A673 (cell line): ENCODE data around the gene NEGR1. TPM values are rescaled to one million over a fixed set of nuclear protein-coding genes. Genes with fewer than 3 reads are reported as not detected.

Experiments
- BruUV-seq: library from RNA; stranded (reverse); fragments of 400-500 nt; replicated peaks from 2 replicates; lab custom pipeline; 2021; lab: Mats Ljungman, UMichigan
- CTCF ChIA-PET: fragments of 300-600 bp; sonication (Branson Sonifier 250); formaldehyde crosslinking; loops from one replicate; lab custom pipeline; 2022; ENCODE audit warnings: antibody characterized with exemption; lab: Charles Lee
- POLR2A ChIA-PET: fragments of 300-600 bp; sonication (Branson Sonifier 250); formaldehyde crosslinking; loops from one replicate; lab custom pipeline; 2022; ENCODE audit warnings: antibody characterized with exemption; ENCODE audit not compliant: low non-redundant PET; lab: Charles Lee
- DNase-seq: peaks from one replicate; pipeline ENCODE4 v3.0.0-alpha.2; 2015; ENCODE audit warnings: low spot score
- H3K27ac ChIP-seq: fragments of 200-600 bp; sonication (generic); 2 replicates; pipeline ENCODE4 v1.5.1; 2016; ENCODE audit warnings: mixed run types, low read depth, mild to moderate bottlenecking, mixed read lengths, antibody characterized with exemption, low read length; ENCODE audit not compliant: poor library complexity, severe bottlenecking
- H3K27me3 ChIP-seq: fragments of 200-600 bp; sonication (generic); replicated peaks from 2 replicates; pipeline ENCODE4 v1.6.1; 2017; ENCODE audit warnings: mixed run types, low read depth, mild to moderate bottlenecking, mixed read lengths, antibody characterized with exemption, low read length; ENCODE audit not compliant: insufficient read depth, poor library complexity
- H3K36me3 ChIP-seq: fragments of 200-600 bp; sonication (generic); 2 replicates; pipeline ENCODE4 v1.6.1; 2016; ENCODE audit warnings: mixed run types, mild to moderate bottlenecking, mixed read lengths, antibody characterized with exemption, low read length; ENCODE audit not compliant: insufficient read depth, poor library complexity, severe bottlenecking
- H3K4me1 ChIP-seq: fragments of 200-600 bp; sonication (generic); 2 replicates; pipeline ENCODE4 v1.6.1; 2017; ENCODE audit warnings: mixed run types, mild to moderate bottlenecking, mixed read lengths, antibody characterized with exemption, low read length; ENCODE audit not compliant: insufficient read depth, poor library complexity, severe bottlenecking
- H3K4me3 ChIP-seq: fragments of 200-600 bp; sonication (generic); 2 replicates; pipeline ENCODE4 v1.5.1; 2016; ENCODE audit warnings: low read depth, mixed run types, mild to moderate bottlenecking, mixed read lengths, low read length; ENCODE audit not compliant: poor library complexity, severe bottlenecking
- H3K9me3 ChIP-seq: fragments of 200-600 bp; sonication (generic); 2 replicates; pipeline ENCODE4 v1.6.1; 2016; ENCODE audit warnings: mixed run types, low read depth, mild to moderate bottlenecking, mixed read lengths, antibody characterized with exemption, low read length; ENCODE audit not compliant: poor library complexity, severe bottlenecking
- EZH2 ChIP-seq: fragments of 200-600 bp; sonication (generic); IDR thresholded peaks from 2 replicates; pipeline ENCODE4 v1.6.1; 2017; ENCODE audit warnings: borderline replicate concordance, low read depth, mild to moderate bottlenecking, mixed read lengths, antibody characterized with exemption, low read length; ENCODE audit not compliant: poor library complexity, severe bottlenecking
- intact Hi-C: fragments of 100-400 bp; cut with micrococcal nuclease; formaldehyde crosslinking; loops from one replicate; pipeline ENCODE4 v1.10.0; 2022; ENCODE audit not compliant: unreplicated experiment
- total RNA-seq: library from RNA; stranded (reverse); gene quantifications from 2 replicates; pipeline ENCODE4 v1.2.3, GENCODE V29; 2021
- TF ChIP-seq, protein P1 (sequence below): fragments of 300-800, 200-600 bp; sonication (generic); conservative IDR thresholded peaks from 2 replicates; pipeline ENCODE4 v1.5.1; 2017; ENCODE audit warnings: low read depth, mild to moderate bottlenecking, antibody characterized with exemption, low read length, moderate library complexity, mixed read lengths

The NEGR1 gene
- total RNA-seq, 1 experiment from 2014 or later, result 7.6 TPM

GRCh38 chr1:71695821-71696220 lies 586.5 kb downstream of the NEGR1 start:
- Histone ChIP-seq H3K27me3 (no peaks in the 10 kb centered on the region), H3K36me3 (no peaks in the 10 kb centered on the region), H3K9me3 (no peaks in the 10 kb centered on the region), H3K4me1 (no peaks in the 10 kb centered on the region), H3K4me3 (no peak overlapping the region), H3K27ac (no peak overlapping the region)
- POLR2A ChIA-PET, result no interaction called here
- no peak for DNase-seq
- intact Hi-C loops, result no loop called here
- CTCF ChIA-PET, result no interaction called here
- BruUV-seq, result no TSS peak
- TF ChIP-seq EZH2, result no peak
- TF ChIP-seq, protein P1, sequence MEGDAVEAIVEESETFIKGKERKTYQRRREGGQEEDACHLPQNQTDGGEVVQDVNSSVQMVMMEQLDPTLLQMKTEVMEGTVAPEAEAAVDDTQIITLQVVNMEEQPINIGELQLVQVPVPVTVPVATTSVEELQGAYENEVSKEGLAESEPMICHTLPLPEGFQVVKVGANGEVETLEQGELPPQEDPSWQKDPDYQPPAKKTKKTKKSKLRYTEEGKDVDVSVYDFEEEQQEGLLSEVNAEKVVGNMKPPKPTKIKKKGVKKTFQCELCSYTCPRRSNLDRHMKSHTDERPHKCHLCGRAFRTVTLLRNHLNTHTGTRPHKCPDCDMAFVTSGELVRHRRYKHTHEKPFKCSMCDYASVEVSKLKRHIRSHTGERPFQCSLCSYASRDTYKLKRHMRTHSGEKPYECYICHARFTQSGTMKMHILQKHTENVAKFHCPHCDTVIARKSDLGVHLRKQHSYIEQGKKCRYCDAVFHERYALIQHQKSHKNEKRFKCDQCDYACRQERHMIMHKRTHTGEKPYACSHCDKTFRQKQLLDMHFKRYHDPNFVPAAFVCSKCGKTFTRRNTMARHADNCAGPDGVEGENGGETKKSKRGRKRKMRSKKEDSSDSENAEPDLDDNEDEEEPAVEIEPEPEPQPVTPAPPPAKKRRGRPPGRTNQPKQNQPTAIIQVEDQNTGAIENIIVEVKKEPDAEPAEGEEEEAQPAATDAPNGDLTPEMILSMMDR, result no peak

DNA sequence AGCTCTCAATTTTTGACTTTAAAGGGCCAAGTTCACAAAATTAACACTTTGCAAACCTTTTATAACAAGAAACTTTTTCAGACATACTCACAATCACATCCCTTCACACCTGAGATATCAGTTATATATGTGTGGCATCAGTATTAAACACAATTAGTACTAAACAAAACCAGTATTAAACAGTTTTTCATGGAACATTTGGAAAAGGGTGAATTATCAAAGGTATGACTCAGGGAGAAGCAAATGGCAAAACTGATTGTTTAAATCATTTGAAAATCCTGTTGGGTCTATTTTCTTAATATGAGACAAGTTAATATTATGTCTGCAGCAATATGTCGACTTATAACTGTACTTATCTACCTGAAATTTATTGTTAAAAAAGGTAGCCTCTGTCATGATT lies 587.3 kb downstream of the NEGR1 start:
- H3K9me3 ChIP-seq, result no peaks in the 10 kb centered on the region
- intact Hi-C loops, result no loop called here
- no peak for TF ChIP-seq EZH2
- TF ChIP-seq, protein P1, result no peak
- no peak overlapping the region for H3K27ac ChIP-seq
- ChIA-PET CTCF (no interaction called here), POLR2A (no interaction called here)
- BruUV-seq, result no TSS peak
- no peak overlapping the region for H3K4me3 ChIP-seq
- no peak for DNase-seq
- H3K36me3 ChIP-seq, result no peaks in the 10 kb centered on the region
- no peaks in the 10 kb centered on the region for H3K4me1 ChIP-seq
- no peaks in the 10 kb centered on the region for H3K27me3 ChIP-seq

- CTCF ChIA-PET, result no interaction called here
- no peak overlapping the region for H3K4me3 ChIP-seq
- H3K27me3 ChIP-seq, result no peaks in the 10 kb centered on the region
- H3K27ac ChIP-seq, result no peak overlapping the region
- H3K9me3 ChIP-seq, result no peaks in the 10 kb centered on the region
- POLR2A ChIA-PET, result no interaction called here
- no TSS peak for BruUV-seq
- DNase-seq, result no peak
- TF ChIP-seq, protein P1, result no peak
- no peak for TF ChIP-seq EZH2
- intact Hi-C loops, result no loop called here
- no peaks in the 10 kb centered on the region for H3K36me3 ChIP-seq
- no peaks in the 10 kb centered on the region for H3K4me1 ChIP-seq
Measured at GRCh38 chr1:71693581-71693980, 588.8 kb downstream of the NEGR1 start.
